GM12878 (cell line): ENCODE results near the gene TRHDE. TPM values are rescaled to one million over a fixed set of nuclear protein-coding genes. Genes with fewer than 3 reads are reported as not detected.

Experiments used
- ATAC-seq: fragments of 200-7000 bp; cut with Tn5 transposase; 3 replicates; pipeline ENCODE4 v1.9.1; 2020; ENCODE audit warnings: mild to moderate bottlenecking, moderate library complexity
- BruUV-seq: library from RNA; stranded (reverse); fragments of 400-500 nt; replicated peaks from 2 replicates; lab custom pipeline; 2021; lab: Mats Ljungman, UMichigan
- CTCF ChIA-PET: fragments of 300-600 bp; sonication (Branson Sonifier 250); formaldehyde crosslinking; extraction: SDS; loops from one replicate; lab custom pipeline; 2021; ENCODE audit warnings: inconsistent platforms; lab: Yijun Ruan, JAX
- POLR2A ChIA-PET: fragments of 350-600 bp; formaldehyde crosslinking; extraction: SDS; loops from one replicate; lab custom pipeline; 2021; ENCODE audit warnings: inconsistent platforms; lab: Charles Lee
- RAD21 ChIA-PET: fragments of 300-600 bp; sonication (Branson Sonifier 250); formaldehyde crosslinking; loops from one replicate; lab custom pipeline; 2023; ENCODE audit warnings: antibody characterized with exemption; ENCODE audit not compliant: unreplicated experiment; lab: Charles Lee
- SMC1A ChIA-PET: fragments of 300-600 bp; sonication (Branson Sonifier 250); formaldehyde crosslinking; loops from one replicate; lab custom pipeline; 2023; ENCODE audit not compliant: unreplicated experiment, uncharacterized antibody; lab: Charles Lee
- DNase-seq: peaks from one replicate; pipeline ENCODE4 v3.0.0-alpha.2; 2011; ENCODE audit warnings: low read depth, low spot score
- FAIRE-seq: peaks from 3 replicates; lab custom pipeline; 2011; peaks lifted over from hg19 to GRCh38; lab: Jason Lieb, UNC
- H2AFZ ChIP-seq: 2 replicates; pipeline ENCODE4 v1.6.0; 2011; ENCODE audit warnings: low read depth, low read length, control low read depth; ENCODE audit not compliant: control insufficient read depth
- H3K27ac ChIP-seq: 2 replicates; pipeline ENCODE4 v1.5.1; 2011; ENCODE audit warnings: control low read depth; ENCODE audit not compliant: control insufficient read depth, insufficient read depth
- H3K27me3 ChIP-seq, 2 experiments: replicated peaks in 1 of 2; 2 replicates each; pipeline versions ENCODE4 v1.6.0 to v1.6.1; 2011; ENCODE audit warnings: low read length in 1 of 2; ENCODE audit not compliant: control insufficient read depth in 2 of 2, insufficient read depth in 2 of 2
- H3K36me3 ChIP-seq, 2 experiments: 2 replicates each; pipeline ENCODE4 v1.5.1; 2011; ENCODE audit warnings: low read length in 1 of 2; ENCODE audit not compliant: control insufficient read depth in 2 of 2, insufficient read depth in 2 of 2
- H3K4me1 ChIP-seq: 2 replicates; pipeline ENCODE4 v1.6.1; 2011; ENCODE audit warnings: mild to moderate bottlenecking, low read length, moderate library complexity, mixed read lengths; ENCODE audit not compliant: control insufficient read depth, insufficient read depth
- H3K4me2 ChIP-seq: 2 replicates; pipeline ENCODE4 v1.6.0; 2011; ENCODE audit warnings: control low read depth; ENCODE audit not compliant: control insufficient read depth, insufficient read depth
- H3K4me3 ChIP-seq: fragments of 200-600 bp; sonication (generic); 2 replicates; pipeline ENCODE4 v1.5.1; 2016
- H3K79me2 ChIP-seq: 2 replicates; pipeline ENCODE4 v1.6.0; 2011; ENCODE audit warnings: low read length; ENCODE audit not compliant: control insufficient read depth, insufficient read depth
- H3K9ac ChIP-seq: 2 replicates; pipeline ENCODE4 v1.8.0; 2011; ENCODE audit warnings: low read length, control low read depth, mixed read lengths; ENCODE audit not compliant: control insufficient read depth, insufficient read depth
- H3K9me3 ChIP-seq: replicated peaks from 3 replicates; pipeline ENCODE4 v1.5.1; 2011; ENCODE audit warnings: mild to moderate bottlenecking, low read length; ENCODE audit not compliant: control insufficient read depth, insufficient read depth
- H4K20me1 ChIP-seq: 2 replicates; pipeline ENCODE4 v1.6.0; 2011; ENCODE audit not compliant: control insufficient read depth, insufficient read depth
- CHD2 ChIP-seq: IDR thresholded peaks from 2 replicates; pipeline ENCODE4 v1.6.1; 2011; ENCODE audit warnings: low read depth, low read length, improper control_type of control experiment, borderline replicate concordance
- CUX1 ChIP-seq: IDR thresholded peaks from 2 replicates; pipeline ENCODE4 v1.6.1; 2012; ENCODE audit warnings: improper control_type of control experiment, low read depth, low read length; ENCODE audit not compliant: insufficient replicate concordance
- IRF3 ChIP-seq: fragments of 450-650 bp; IDR thresholded peaks from 2 replicates; pipeline ENCODE4 v1.6.1; 2014; ENCODE audit warnings: mild to moderate bottlenecking
- NR2C2 ChIP-seq: IDR thresholded peaks from 2 replicates; pipeline ENCODE4 v1.6.1; 2011; ENCODE audit warnings: borderline replicate concordance, low read depth; ENCODE audit not compliant: control insufficient read depth, insufficient read length
- RAD21 ChIP-seq: IDR thresholded peaks from 2 replicates; pipeline ENCODE4 v1.6.1; 2011; ENCODE audit warnings: mild to moderate bottlenecking, low read depth, low read length, moderate library complexity; ENCODE audit not compliant: insufficient read depth
- TBL1XR1 ChIP-seq: IDR thresholded peaks from 2 replicates; pipeline ENCODE4 v1.6.1; 2012; ENCODE audit warnings: low read depth, low read length, improper control_type of control experiment
- TCF12 ChIP-seq: IDR thresholded peaks from 2 replicates; pipeline ENCODE4 v1.6.1; 2011; ENCODE audit warnings: low read depth, mild to moderate bottlenecking, low read length
- ZBED1 ChIP-seq: IDR thresholded peaks from 2 replicates; pipeline ENCODE4 v1.6.1; 2016; ENCODE audit warnings: borderline replicate concordance
- WGBS: methylation state at CpG from one replicate; pipeline ENCODE4 v1.1.6; 2016; ENCODE audit warnings: low lambda C conversion rate; ENCODE audit not compliant: insufficient replicate concordance, insufficient coverage; ENCODE audit errors: missing lambda C conversion rate; 5-methylcytosine and 5-hydroxymethylcytosine counted together
- in situ Hi-C: fragments of 300-500 bp; cut with MboI; formaldehyde crosslinking; loops from 9 replicates; pipeline ENCODE4 v1.14.3; 2018; ENCODE audit warnings: mixed read lengths
- intact Hi-C: fragments of 100-400 bp; cut with micrococcal nuclease; formaldehyde crosslinking; loops from one replicate; pipeline ENCODE4 v1.14.2; 2022; ENCODE audit not compliant: unreplicated experiment
- polyA plus RNA-seq, 11 experiments: library from polyadenylated mRNA; depleted of rRNA in 4 of 11; unstranded in 6 of 11; stranded (reverse) in 5 of 11; fragments of >200 nt; fragmentation: Nextera tagmentation in 4 of 11; fragmentation: Illumina TruSeq in 1 of 11; extraction: Ambion mirVana in 4 of 11; extraction: Trizol in 1 of 11; gene quantifications; 1 replicate in 1 of 11; 2 replicates in 10 of 11; pipeline versions ENCODE4 v1.2.1 to v1.2.3, GENCODE V29; 2011 to 2016; ENCODE audit warnings: inconsistent platforms in 2 of 11, missing spikeins in 2 of 11, low read depth in 1 of 11
- total RNA-seq, 4 experiments: library from RNA; depleted of rRNA in 3 of 4; stranded (reverse); fragments of >200 nt in 3 of 4; fragmentation: Illumina TruSeq in 1 of 4; extraction: Trizol in 1 of 4; gene quantifications; 2 replicates each; pipeline versions ENCODE4 v1.2.1 to v1.2.3, GENCODE V29; 2013 to 2021
- TF ChIP-seq, protein P1 (sequence below), 3 experiments: IDR thresholded peaks in 2 of 3; conservative IDR thresholded peaks in 1 of 3; 2 replicates each; pipeline ENCODE4 v1.5.1; 2011; ENCODE audit warnings: low read depth in 3 of 3, low read length in 3 of 3, mild to moderate bottlenecking in 3 of 3, control low read depth in 2 of 3, moderate library complexity in 2 of 3, inconsistent platforms in 1 of 3, mixed read lengths in 1 of 3; ENCODE audit not compliant: control insufficient read depth in 2 of 3, insufficient read depth in 1 of 3; ENCODE audit errors: extremely low read depth in 1 of 3
- TF ChIP-seq, protein P2 (sequence below): fragments of 450-650 bp; IDR thresholded peaks from 2 replicates; pipeline ENCODE4 v1.6.1; 2017; ENCODE audit warnings: low read depth, mild to moderate bottlenecking, moderate library complexity
- TF ChIP-seq, protein P3 (sequence below): IDR thresholded peaks from 2 replicates; pipeline ENCODE4 v1.6.1; 2011; ENCODE audit warnings: low read depth, mild to moderate bottlenecking, low read length, moderate library complexity, borderline replicate concordance; ENCODE audit errors: extremely low read depth

The TRHDE gene
- total and polyA plus RNA-seq, 10 of the 15 experiments (the other 5 are each of a cell fraction or from before 2014, with no cell fraction given), result not detected

DNA sequence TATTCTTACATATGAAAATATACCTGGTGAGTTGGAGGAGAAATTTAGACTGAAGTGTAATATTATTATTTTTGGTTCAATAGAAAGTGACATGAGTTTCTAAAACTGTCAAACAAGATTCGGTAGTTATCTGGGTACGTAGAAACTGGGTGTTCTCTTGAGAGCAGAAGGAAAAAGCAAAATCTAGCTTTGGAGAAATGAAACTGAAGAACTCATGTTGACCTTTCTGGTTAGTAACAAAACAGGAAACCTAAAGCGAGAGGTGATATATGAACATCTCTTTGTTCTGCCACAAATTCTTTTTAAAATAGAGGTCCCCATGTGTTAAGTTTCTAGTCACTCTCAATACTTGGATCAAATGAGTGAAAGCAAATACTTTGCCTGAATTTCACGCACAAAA is 401.7 kb downstream of the TRHDE start (continued):
- TF ChIP-seq, protein P1, sequence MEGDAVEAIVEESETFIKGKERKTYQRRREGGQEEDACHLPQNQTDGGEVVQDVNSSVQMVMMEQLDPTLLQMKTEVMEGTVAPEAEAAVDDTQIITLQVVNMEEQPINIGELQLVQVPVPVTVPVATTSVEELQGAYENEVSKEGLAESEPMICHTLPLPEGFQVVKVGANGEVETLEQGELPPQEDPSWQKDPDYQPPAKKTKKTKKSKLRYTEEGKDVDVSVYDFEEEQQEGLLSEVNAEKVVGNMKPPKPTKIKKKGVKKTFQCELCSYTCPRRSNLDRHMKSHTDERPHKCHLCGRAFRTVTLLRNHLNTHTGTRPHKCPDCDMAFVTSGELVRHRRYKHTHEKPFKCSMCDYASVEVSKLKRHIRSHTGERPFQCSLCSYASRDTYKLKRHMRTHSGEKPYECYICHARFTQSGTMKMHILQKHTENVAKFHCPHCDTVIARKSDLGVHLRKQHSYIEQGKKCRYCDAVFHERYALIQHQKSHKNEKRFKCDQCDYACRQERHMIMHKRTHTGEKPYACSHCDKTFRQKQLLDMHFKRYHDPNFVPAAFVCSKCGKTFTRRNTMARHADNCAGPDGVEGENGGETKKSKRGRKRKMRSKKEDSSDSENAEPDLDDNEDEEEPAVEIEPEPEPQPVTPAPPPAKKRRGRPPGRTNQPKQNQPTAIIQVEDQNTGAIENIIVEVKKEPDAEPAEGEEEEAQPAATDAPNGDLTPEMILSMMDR (IDR thresholded peaks at IDR 0.05 in 2 of 3, conservative IDR thresholded peaks at IDR 0.05 in 1 of 3; ENCODE audit: control insufficient read depth in 2 of 3, extremely low read depth in 1 of 3, insufficient read depth in 1 of 3, low read depth in 3 of 3, low read length in 3 of 3), result no peak

DNA sequence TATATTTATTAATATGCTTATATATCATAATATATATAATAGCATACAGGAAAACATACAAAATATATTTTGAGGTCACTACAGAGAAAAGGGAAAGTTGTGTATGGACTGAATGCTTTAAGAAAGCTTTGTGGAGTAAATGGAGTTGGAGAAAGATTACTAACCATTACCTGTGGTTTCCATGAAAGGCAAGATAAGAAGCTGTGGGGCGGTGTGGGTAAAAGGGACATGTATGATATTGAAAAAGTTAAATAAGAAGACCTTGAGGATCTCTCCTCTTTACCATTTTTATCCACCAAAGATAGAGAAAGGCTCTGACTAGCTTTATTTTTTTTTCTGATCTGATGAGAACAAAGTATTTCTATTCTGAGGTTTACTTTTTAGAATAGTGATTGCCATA is 404.4 kb downstream of the TRHDE start:
- 24% methylated on average over 1 of the region's 1 CpG for WGBS
- in situ Hi-C loops, result no loop called here
- RAD21 ChIA-PET, result no interaction called here
- TF ChIP-seq, protein P2, sequence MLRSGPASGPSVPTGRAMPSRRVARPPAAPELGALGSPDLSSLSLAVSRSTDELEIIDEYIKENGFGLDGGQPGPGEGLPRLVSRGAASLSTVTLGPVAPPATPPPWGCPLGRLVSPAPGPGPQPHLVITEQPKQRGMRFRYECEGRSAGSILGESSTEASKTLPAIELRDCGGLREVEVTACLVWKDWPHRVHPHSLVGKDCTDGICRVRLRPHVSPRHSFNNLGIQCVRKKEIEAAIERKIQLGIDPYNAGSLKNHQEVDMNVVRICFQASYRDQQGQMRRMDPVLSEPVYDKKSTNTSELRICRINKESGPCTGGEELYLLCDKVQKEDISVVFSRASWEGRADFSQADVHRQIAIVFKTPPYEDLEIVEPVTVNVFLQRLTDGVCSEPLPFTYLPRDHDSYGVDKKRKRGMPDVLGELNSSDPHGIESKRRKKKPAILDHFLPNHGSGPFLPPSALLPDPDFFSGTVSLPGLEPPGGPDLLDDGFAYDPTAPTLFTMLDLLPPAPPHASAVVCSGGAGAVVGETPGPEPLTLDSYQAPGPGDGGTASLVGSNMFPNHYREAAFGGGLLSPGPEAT, result no peak
- TF ChIP-seq CHD2 (no peak), CUX1 (no peak), ZBED1 (no peak), NR2C2 (no peak), RAD21 (no peak), TCF12 (no peak), IRF3 (no peak), TBL1XR1 (no peak)
- TF ChIP-seq, protein P3, sequence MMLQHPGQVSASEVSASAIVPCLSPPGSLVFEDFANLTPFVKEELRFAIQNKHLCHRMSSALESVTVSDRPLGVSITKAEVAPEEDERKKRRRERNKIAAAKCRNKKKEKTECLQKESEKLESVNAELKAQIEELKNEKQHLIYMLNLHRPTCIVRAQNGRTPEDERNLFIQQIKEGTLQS, result no peak

More for the DNA sequence above, 404.4 kb downstream of the TRHDE start:
- no peaks in the 10 kb centered on the region for H4K20me1 ChIP-seq
- FAIRE-seq (no peak), ATAC-seq (no peak), DNase-seq (no peak)
- H3K79me2 ChIP-seq, result no peaks in the 10 kb centered on the region
- no peak overlapping the region for H3K4me2 ChIP-seq
- H3K36me3 ChIP-seq, result no peaks in the 10 kb centered on the region
- no peaks in the 10 kb centered on the region; the same call in 1 of the 2 replicates for H3K4me1 ChIP-seq
- H3K9me3 ChIP-seq, result no peaks in the 10 kb centered on the region
- H3K9ac ChIP-seq, result no peak overlapping the region
- ChIA-PET SMC1A (interaction anchor here (0.6 to 1.0 kb wide), 2 partner anchors 16 to 18 kb away, joined by 3 read pairs; no protein-coding TSS in a partner anchor), CTCF (no interaction called here), POLR2A (no interaction called here)
- no peak overlapping the region for H3K4me3 ChIP-seq
- no TSS peak for BruUV-seq
- no peak overlapping the region for H3K27ac ChIP-seq
- no peaks in the 10 kb centered on the region for H3K27me3 ChIP-seq
- no peak overlapping the region for H2AFZ ChIP-seq
- intact Hi-C loops, result no loop called here
